GM04503 (cell line): ENCODE measurements around the gene CCDC183.

Experiments
- DNase-seq: peaks from one replicate; pipeline ENCODE4 v3.0.0-alpha.2; 2012; ENCODE audit warnings: low read depth

Gene CCDC183

DNA sequence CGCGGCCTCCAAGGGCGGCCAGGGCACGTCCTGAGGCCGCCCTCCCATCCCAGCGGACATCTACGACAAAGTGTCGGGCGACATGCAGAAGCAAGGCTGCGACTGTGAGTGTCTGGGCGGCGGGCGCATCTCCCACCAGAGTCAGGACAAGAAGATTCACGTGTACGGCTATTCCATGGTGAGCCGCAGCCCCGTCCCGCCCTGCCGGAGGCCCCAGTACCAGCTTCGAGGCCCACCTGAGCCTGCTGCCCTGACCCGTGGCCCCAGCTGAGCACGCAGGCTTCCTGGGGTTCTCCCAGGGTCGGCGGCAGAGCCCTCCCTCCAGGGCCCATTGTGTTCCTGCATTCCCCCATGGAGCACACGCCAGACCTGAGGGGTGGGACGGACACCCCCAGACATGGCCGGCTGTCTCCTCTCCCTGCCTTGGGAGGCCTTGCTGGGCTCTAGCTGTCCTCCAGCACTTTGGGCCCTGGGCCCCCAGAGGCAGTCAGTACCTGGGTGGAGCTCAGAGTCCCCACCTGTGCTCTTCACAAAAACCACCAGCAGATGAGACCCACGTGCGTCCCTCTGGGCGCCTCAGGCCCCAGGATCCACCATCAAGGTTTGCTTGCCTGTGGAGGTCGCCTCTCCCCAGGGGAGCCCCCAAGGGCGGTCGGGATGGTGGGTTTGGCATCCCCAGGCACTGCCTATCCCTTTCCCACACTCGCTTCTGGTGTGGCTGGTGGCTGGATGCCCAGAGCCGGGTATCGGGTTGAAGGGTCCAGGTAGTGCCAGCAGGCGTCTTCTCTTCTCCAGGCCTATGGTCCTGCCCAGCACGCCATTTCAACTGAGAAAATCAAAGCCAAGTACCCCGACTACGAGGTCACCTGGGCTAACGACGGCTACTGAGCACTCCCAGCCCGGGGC is 54.1 kb downstream of the CCDC183 start:
- DNase-seq: no peak

DNA sequence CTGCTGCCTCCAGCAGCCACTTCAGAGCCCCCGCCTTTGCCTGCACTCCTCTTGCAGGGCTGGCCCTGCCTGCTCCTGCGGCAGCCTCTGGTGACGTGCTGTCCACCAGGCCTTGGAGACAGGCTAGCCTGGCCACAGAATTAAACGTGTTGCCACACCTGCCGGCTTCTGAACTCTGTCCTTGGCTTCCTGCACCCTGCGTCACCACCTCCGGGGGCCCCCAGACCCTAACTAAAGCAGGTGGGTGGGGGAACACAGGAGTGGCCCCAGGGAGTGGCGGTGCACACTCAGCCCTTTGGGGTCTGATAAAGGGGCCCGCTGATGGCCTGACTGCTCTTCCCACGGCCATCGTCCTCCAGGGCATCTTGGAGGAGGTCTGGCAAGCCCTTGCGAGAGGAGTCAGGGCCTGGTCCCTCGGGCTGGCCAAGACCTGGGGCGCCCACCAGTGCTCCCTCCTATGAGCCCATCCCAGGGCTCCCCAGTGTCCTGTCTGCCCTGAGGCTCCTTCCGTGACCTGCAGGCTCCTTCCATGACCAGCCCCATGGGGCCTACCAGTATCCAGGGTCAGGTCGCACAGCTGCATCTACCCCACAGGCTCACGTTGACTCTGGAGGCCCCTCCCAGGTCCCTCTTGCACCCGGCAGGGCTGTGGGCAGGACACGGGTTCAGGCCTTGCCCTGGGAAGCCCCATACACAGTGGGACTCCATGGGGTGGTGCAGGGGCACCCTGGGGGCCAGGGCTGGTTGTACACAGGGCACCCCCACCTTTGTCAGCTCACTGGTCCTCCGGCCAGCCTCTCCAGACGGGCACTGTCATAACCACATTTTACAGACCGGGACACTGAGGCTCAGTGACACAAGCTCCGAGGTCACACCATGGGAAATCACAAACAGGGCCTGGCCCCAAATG is 55.0 kb downstream of the CCDC183 start:
- DNase-seq: no peak

DNA sequence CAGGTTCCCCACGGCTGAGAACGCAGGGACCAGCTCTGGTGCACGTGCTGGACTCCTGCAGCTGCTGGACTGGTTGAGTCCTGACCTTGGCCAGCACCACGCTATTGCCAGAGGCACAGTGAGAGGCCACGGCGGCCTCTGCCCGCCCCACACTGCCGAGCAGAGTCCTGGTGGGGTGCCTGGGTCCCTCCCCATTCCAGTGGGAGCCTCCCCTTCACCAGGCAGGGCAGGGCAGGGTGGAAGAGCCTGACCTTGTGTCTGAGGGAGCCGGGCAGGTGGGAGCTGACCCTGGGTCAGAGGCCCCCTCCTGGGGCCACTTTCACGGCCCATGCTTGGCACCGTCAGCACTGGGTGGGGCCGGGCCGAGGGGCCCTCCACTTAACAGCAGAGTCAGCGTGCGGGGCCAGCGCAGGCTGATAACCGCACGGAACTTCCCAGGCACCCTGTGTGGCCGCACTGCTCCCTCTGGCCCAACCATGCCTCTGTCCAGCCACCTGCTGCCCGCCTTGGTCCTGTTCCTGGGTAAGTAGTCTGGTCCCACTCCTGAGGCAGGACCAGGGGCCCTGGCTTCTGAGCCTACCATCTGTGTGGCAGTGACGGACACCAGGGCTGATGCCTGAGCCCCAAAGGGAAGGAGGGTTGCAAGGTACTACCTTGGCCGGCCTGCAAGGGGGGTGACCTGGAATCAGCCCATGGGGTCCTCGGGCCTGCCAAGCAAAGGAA is 56.0 kb downstream of the CCDC183 start, which contains the start of gene MAMDC4:
Gene MAMDC4, plus strand, starts transcription at position 406 of the 723 bp plus-strand sequence. Its CDS starts 71 bp downstream, at position 477.
- no peak for DNase-seq

DNA sequence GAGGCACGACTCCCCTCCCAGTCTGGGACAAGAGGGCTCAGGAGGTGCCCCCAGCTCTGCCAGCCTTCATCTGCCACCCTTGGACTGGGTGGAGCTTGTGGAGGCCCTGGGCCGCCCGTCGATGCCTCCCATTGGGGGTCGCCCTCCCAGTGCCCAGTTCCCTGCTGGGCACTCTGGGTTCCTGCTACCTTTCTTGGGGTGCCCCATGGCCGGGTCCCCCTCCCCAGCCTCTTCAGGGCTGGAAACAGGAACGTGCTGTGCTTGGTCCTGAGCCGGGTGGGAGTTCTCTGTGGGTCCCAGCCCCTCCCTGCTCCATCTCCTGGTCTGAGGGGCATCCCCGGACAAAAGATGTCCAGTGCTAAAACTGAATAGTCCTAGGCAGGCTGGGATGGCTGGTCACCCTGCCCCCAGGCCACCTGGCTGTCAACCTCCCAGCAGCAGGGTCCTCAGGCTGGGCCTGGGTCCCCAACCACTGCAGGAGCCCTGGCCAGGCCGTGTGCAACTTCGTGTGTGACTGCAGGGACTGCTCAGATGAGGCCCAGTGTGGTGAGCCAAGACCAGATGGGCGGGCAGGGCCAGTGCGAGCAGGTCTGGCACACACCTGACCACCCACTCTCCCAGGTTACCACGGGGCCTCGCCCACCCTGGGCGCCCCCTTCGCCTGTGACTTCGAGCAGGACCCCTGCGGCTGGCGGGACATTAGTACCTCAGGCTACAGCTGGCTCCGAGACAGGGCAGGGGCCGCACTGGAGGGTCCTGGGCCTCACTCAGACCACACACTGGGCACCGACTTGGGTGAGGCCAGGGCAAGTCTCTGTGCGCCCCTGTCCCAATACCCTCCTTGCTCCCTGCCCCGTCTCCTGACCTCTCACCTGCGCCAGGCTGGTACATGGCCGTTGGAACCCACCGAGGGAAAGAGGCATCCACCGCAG is 56.8 kb downstream of the CCDC183 start:
- no peak for DNase-seq

DNA sequence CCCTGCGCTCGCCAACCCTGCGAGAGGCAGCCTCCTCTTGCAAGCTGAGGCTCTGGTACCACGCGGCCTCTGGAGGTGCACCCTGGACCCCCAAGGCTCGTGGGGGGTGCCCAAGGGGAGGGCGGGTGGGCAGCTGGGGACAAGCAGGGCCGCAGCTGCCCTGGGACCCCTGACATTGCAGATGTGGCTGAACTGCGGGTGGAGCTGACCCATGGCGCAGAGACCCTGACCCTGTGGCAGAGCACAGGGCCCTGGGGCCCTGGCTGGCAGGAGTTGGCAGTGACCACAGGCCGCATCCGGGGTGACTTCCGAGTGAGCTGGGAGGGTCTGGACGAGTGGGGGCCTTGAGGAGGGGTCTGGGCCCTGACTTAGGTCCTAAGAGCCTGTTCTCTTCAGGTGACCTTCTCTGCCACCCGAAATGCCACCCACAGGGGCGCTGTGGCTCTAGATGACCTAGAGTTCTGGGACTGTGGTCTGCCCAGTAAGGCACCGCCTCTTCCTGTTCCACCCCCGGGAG is 57.5 kb downstream of the CCDC183 start:
- no peak for DNase-seq

DNA sequence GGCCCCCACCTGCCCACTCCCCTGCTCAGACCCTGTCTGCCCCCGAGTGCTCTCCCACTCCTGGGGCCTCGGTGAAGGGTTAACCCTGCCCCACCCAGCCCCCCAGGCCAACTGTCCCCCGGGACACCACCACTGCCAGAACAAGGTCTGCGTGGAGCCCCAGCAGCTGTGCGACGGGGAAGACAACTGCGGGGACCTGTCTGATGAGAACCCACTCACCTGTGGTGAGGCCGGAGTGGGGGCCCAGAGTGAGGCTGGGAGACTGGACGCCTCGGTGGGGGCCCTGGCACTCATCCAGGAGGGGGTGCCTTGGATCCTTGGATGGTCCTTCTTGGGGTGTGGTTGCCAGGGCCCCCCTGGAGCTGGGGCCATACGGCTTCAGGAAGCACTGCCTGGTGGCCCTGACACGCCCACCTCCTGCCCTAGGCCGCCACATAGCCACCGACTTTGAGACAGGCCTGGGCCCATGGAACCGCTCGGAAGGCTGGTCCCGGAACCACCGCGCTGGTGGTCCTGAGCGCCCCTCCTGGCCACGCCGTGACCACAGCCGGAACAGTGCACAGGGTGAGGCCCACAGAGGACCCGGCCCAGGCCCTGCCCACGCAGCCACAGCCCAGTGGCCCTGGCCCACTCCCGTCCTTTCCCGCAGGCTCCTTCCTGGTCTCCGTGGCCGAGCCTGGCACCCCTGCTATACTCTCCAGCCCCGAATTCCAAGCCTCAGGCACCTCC is 58.1 kb downstream of the CCDC183 start:
- no peak for DNase-seq

DNA sequence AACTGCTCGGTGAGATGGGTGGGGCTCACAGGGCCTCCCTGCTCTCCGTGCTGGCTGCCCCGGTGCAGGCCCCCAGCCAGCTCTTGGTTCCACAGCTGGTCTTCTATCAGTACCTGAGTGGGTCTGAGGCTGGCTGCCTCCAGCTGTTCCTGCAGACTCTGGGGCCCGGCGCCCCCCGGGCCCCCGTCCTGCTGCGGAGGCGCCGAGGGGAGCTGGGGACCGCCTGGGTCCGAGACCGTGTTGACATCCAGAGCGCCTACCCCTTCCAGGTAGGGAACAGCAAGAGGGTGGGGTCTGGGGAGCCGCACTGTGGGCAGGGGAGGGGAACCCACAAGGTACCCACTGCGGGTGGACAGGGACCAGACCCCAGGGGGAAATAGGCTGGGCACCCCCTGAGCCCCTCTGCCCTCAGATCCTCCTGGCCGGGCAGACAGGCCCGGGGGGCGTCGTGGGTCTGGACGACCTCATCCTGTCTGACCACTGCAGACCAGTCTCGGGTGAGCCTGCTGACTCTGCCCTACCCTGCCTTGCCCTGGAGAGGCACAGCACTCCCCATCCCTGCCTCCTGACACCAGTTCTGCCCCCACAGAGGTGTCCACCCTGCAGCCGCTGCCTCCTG is 58.8 kb downstream of the CCDC183 start:
- DNase-seq: no peak

DNA sequence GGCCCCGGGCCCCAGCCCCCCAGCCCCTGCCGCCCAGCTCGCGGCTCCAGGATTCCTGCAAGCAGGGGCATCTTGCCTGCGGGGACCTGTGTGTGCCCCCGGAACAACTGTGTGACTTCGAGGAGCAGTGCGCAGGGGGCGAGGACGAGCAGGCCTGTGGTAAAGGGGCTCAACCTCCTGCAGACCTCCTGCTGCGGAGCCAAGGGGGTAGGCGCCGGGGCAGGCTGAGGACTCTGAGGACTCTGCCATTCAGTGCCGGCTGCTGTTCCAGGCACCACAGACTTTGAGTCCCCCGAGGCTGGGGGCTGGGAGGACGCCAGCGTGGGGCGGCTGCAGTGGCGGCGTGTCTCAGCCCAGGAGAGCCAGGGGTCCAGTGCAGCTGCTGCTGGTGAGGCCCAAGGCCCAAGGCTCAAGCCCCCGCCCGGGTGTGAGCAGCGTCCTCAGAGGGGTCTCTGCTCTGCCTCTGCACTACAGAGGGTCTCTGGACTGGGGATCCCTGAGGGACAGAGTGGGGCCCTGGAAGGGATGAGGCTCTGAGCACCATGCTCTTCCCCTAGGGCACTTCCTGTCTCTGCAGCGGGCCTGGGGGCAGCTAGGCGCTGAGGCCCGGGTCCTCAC is 59.4 kb downstream of the CCDC183 start:
- no peak for DNase-seq

DNA sequence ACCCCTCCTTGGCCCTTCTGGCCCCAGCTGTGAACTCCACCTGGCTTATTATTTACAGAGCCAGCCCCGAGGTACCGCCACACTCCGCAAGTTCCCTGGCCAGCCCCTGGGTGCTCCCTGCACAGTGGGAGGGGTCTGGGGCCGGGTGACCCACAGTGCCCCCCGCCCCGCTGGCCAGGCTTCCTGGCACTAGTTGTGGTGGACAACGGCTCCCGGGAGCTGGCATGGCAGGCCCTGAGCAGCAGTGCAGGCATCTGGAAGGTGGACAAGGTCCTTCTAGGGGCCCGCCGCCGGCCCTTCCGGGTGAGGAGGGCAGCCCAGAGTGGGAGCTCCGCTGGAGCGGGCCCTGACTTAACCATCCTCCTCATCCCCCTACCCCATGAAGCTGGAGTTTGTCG is 59.9 kb downstream of the CCDC183 start:
- DNase-seq: no peak

DNA sequence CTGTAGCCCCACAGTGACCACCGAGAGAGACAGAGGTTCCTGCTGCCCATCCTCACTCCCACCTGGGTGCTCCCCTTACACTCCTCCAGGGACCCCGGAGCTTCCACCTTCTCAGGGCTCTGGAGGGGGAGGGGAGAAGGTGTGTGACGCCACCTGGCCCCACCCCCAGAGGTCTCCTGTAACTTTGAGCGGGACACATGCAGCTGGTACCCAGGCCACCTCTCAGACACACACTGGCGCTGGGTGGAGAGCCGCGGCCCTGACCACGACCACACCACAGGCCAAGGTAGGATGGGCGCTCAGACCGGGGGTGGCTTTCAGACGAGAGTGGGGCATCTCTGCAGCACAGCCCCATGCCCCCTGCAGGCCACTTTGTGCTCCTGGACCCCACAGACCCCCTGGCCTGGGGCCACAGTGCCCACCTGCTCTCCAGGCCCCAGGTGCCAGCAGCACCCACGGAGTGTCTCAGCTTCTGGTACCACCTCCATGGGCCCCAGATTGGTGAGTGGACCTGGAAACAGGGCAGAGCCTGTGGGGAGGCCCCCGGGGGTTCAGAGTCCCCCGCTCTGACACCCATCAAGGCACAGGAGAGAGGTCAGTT is 60.5 kb downstream of the CCDC183 start:
- no peak for DNase-seq

DNA sequence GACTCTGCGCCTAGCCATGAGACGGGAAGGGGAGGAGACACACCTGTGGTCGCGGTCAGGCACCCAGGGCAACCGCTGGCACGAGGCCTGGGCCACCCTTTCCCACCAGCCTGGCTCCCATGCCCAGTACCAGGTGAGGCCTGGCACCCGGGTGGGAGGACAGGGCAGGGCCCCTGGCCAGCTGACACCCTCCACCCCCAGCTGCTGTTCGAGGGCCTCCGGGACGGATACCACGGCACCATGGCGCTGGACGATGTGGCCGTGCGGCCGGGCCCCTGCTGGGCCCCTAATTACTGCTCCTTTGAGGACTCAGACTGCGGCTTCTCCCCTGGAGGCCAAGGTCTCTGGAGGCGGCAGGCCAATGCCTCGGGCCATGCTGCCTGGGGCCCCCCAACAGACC is 61.0 kb downstream of the CCDC183 start:
- no peak for DNase-seq
